HG02588 (cell line): ENCODE data around the gene GPAM.
"Not testable (repeated sequence)": the region's sequence is repeated elsewhere in the genome, so short reads cannot be mapped to it uniquely, and the experiment has no call there.

Source experiments
- ATAC-seq: cut with Tn5 transposase; IDR thresholded peaks from one replicate; pipeline ENCODE4 v1.9.1; 2021; ENCODE audit warnings: mild to moderate bottlenecking, moderate library complexity; ENCODE audit not compliant: unreplicated experiment

The GPAM gene

GRCh38 chr10:112183329-112184051, at the start of gene GPAM:
TSS of gene GPAM (minus strand) at chr10:112183765. CDS start at chr10:112181784, 1,981 bp downstream.
- ATAC-seq: peak; percentile 97

GRCh38 chr10:112232670-112233069, 49.1 kb upstream of the GPAM start:
- ATAC-seq: no peak

GRCh38 chr10:112231602-112232400, 48.2 kb upstream of the GPAM start:
- ATAC-seq: no peak

- ATAC-seq: no peak
Observed at GRCh38 chr10:112230325-112230988, 46.9 kb upstream of the GPAM start.

- ATAC-seq: no peak
Observed at GRCh38 chr10:112229901-112230300, 46.3 kb upstream of the GPAM start.

- no peak for ATAC-seq
Observed at GRCh38 chr10:112229096-112229495, 45.5 kb upstream of the GPAM start.

- not testable (repeated sequence) for ATAC-seq
Observed at GRCh38 chr10:112228366-112229088, 45.0 kb upstream of the GPAM start.

- no peak for ATAC-seq
Observed at GRCh38 chr10:112227331-112227987, 43.9 kb upstream of the GPAM start.

GRCh38 chr10:112226439-112227248, 43.1 kb upstream of the GPAM start:
- ATAC-seq: no peak

GRCh38 chr10:112225771-112226438, 42.3 kb upstream of the GPAM start:
- no peak for ATAC-seq

- ATAC-seq: no peak
Observed at GRCh38 chr10:112224933-112225529, 41.5 kb upstream of the GPAM start.

GRCh38 chr10:112223725-112224124, 40.2 kb upstream of the GPAM start:
- ATAC-seq: no peak

GRCh38 chr10:112222799-112223198, 39.2 kb upstream of the GPAM start:
- ATAC-seq: no peak

GRCh38 chr10:112221545-112221944, 38.0 kb upstream of the GPAM start:
- ATAC-seq: no peak

GRCh38 chr10:112218960-112219359, 35.4 kb upstream of the GPAM start:
- no peak for ATAC-seq

GRCh38 chr10:112218036-112218390, 34.4 kb upstream of the GPAM start:
- no peak for ATAC-seq

GRCh38 chr10:112217386-112218035, 33.9 kb upstream of the GPAM start:
- ATAC-seq: no peak

- no peak for ATAC-seq
Observed at GRCh38 chr10:112216966-112217365, 33.4 kb upstream of the GPAM start.
